ENCODE data around the gene POPDC3. TPM values are rescaled to one million over a fixed set of nuclear protein-coding genes. Genes with fewer than 3 reads are reported as not detected.

The POPDC3 gene
- total RNA-seq, 1 experiment from 2014 or later, result 7.9 TPM

- Mint-ChIP-seq H3K4me3 (ENCODE audit: unreplicated experiment) (no peak overlapping the region), H3K36me3 (ENCODE audit: insufficient read depth, unreplicated experiment) (no peaks in the 10 kb centered on the region), H3K9me3 (ENCODE audit: unreplicated experiment) (peaks cover 7% of the 10 kb centered on the region), H3K27ac (ENCODE audit: low read depth, unreplicated experiment) (no peak overlapping the region), H3K4me1 (ENCODE audit: insufficient read depth, unreplicated experiment) (peaks cover 23% of the 10 kb centered on the region), H3K27me3 (ENCODE audit: insufficient read depth, unreplicated experiment) (no peaks in the 10 kb centered on the region)
- ChIA-PET POLR2A (interaction anchor here (0.9 kb wide), 1 partner anchor 31 kb away, joined by 4 read pairs; no protein-coding TSS in a partner anchor), CTCF (interaction anchor here (0.6 to 0.7 kb wide), 2 partner anchors 124 to 703 kb away, joined by 3 read pairs; no protein-coding TSS in a partner anchor)
- no peak for DNase-seq (ENCODE audit: unreplicated experiment)
- no TSS peak for BruUV-seq (replicated peaks)
- no peak for TF ChIP-seq CTCF (IDR thresholded peaks at IDR 0.05; ENCODE audit: unreplicated experiment)
- intact Hi-C loops (cut with micrococcal nuclease), result no loop called here
Measured at GRCh38 chr6:105210932-105211531, 31.2 kb upstream of the POPDC3 start.

DNA sequence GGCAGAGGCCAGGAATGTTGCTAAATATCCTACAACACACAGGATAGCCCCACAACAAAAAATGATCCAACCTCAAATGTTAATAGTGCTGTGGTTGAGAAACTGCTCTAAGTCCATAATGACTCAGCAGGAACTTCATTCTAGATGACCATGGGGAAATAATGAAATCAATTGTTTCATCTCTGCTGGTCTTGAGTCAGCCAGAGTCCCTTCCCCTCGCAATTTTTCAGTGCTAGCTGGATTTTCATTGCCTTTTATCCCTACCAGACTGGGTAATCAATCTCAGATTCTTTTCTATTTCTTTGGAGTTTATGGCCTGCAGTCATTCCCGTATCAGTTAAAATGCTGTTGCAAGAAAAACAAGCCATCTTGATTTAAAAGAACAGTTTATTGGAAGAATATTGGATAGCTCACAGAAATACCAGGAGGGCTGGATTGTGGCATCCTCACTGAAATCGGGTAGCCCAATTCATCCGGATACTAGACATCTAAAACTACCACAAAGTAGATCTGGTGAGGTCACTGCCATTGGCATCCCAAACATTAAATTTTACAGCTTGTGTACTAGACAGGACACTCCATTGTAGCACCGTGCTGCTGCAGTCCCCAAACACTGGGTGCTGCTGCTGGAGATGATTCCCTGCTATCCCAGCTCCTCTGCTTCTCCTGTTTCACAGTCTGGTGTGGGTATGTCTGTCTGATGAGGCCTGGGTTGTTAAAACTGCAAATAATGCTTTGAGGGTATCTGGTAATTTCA lies 30.3 kb upstream of the POPDC3 start:
- POLR2A ChIA-PET, result interaction anchor here (0.7 to 0.9 kb wide), 2 partner anchors 15 to 30 kb away, joined by 3 to 4 read pairs; no protein-coding TSS in a partner anchor
- H3K27ac Mint-ChIP-seq (ENCODE audit: low read depth, unreplicated experiment), result peak overlapping the region; percentile 16
- CTCF ChIA-PET, result interaction anchor here (0.6 kb wide), 1 partner anchor 124 kb away, joined by 3 read pairs; no protein-coding TSS in a partner anchor
- no peaks in the 10 kb centered on the region for H3K36me3 Mint-ChIP-seq (ENCODE audit: insufficient read depth, unreplicated experiment)
- BruUV-seq (replicated peaks), result no TSS peak
- peak; percentile 76 for DNase-seq (ENCODE audit: unreplicated experiment)
- intact Hi-C loops (cut with micrococcal nuclease), result no loop called here
- H3K4me3 Mint-ChIP-seq (ENCODE audit: unreplicated experiment), result no peak overlapping the region
- H3K9me3 Mint-ChIP-seq (ENCODE audit: unreplicated experiment), result peaks cover 7% of the 10 kb centered on the region
- no peaks in the 10 kb centered on the region for H3K27me3 Mint-ChIP-seq (ENCODE audit: insufficient read depth, unreplicated experiment)
- peaks cover 23% of the 10 kb centered on the region for H3K4me1 Mint-ChIP-seq (ENCODE audit: insufficient read depth, unreplicated experiment)
- no peak for TF ChIP-seq CTCF (IDR thresholded peaks at IDR 0.05; ENCODE audit: unreplicated experiment)

DNA sequence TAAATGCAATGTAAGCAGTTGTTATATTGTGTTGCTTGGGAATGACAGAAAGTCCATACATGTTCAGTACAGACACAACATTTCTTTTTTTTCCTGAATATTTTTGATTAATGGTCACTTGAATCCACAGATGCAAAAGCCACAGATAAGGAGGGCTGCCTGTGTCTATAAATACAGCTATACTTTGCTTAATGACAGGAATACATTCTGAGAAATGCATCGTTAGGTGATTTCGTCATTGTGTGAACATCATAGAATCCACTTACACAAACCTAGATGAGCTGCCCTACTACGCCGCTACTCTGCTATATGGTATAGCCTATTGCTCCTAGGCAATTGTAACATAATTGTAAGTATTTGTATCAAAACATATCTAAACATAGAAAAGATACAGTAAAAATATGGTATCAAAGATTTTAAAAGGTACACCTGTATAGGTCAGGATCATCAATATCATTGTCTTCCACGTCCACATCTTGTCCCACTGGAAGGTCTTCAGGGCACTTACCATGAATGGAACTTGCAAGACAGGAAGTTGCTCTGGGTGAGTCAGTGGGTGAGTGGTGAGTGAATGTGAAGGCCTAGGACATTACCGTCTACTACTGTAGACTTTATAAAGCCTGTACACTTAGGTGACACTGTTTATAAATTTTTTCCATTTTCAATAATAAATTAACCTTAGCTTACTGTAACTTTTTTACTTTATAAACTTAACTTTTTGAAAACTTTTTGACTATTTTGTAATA lies 27.9 kb upstream of the POPDC3 start:
- H3K9me3 Mint-ChIP-seq (ENCODE audit: unreplicated experiment), result peaks cover 7% of the 10 kb centered on the region

More for the DNA sequence above, 27.9 kb upstream of the POPDC3 start:
- ChIA-PET POLR2A (no interaction called here), CTCF (no interaction called here)
- peaks cover 23% of the 10 kb centered on the region for H3K4me1 Mint-ChIP-seq (ENCODE audit: insufficient read depth, unreplicated experiment)
- intact Hi-C loops (cut with micrococcal nuclease), result no loop called here
- no peaks in the 10 kb centered on the region for H3K27me3 Mint-ChIP-seq (ENCODE audit: insufficient read depth, unreplicated experiment)
- H3K36me3 Mint-ChIP-seq (ENCODE audit: insufficient read depth, unreplicated experiment), result no peaks in the 10 kb centered on the region
- no peak overlapping the region for H3K27ac Mint-ChIP-seq (ENCODE audit: low read depth, unreplicated experiment)
- DNase-seq (ENCODE audit: unreplicated experiment), result peak; percentile 44
- no TSS peak for BruUV-seq (replicated peaks)
- TF ChIP-seq CTCF (IDR thresholded peaks at IDR 0.05; ENCODE audit: unreplicated experiment), result no peak
- no peak overlapping the region for H3K4me3 Mint-ChIP-seq (ENCODE audit: unreplicated experiment)
